HEK293 (cell line): ENCODE data around the gene ALOXE3.
A peak's percentile ranks its signal among the peaks of the same experiment; 100 is the strongest.

Experiments
- GLIS2 ChIP-seq: fragments of 450-650 bp; formaldehyde crosslinking; IDR thresholded peaks from 2 replicates; pipeline ENCODE4 v1.5.1; 2016; ENCODE audit warnings: missing biosample characterization, missing genetic modification characterization
- HOXA7 ChIP-seq: sonication (generic); formaldehyde crosslinking; IDR thresholded peaks from 2 replicates; pipeline ENCODE4 v1.8.1; 2022; ENCODE audit warnings: missing genetic modification reagents, borderline replicate concordance
- HOXC10 ChIP-seq: sonication (generic); formaldehyde crosslinking; IDR thresholded peaks from 2 replicates; pipeline ENCODE4 v1.8.1; 2023; ENCODE audit warnings: mild to moderate bottlenecking, missing genetic modification reagents
- IKZF3 ChIP-seq: fragments of 450-650 bp; IDR thresholded peaks from 2 replicates; pipeline ENCODE4 v1.5.0; 2018; ENCODE audit warnings: missing biosample characterization, mild to moderate bottlenecking, missing genetic modification characterization, moderate library complexity
- MYNN ChIP-seq: fragments of 450-650 bp; formaldehyde crosslinking; IDR thresholded peaks from 2 replicates; pipeline ENCODE4 v1.5.1; 2016; ENCODE audit warnings: missing biosample characterization, missing genetic modification characterization, borderline replicate concordance
- OSR2 ChIP-seq: fragments of 450-650 bp; formaldehyde crosslinking; IDR thresholded peaks from 2 replicates; pipeline ENCODE4 v1.5.1; 2016; ENCODE audit warnings: missing biosample characterization, missing genetic modification characterization
- PRDM1 ChIP-seq: fragments of 450-650 bp; formaldehyde crosslinking; IDR thresholded peaks from 2 replicates; pipeline ENCODE4; 2016; ENCODE audit warnings: missing biosample characterization, missing genetic modification characterization
- ZBTB11 ChIP-seq: fragments of 450-650 bp; formaldehyde crosslinking; conservative IDR thresholded peaks from 2 replicates; pipeline ENCODE4 v1.5.1; 2016; ENCODE audit warnings: low read depth, missing biosample characterization, missing genetic modification characterization
- ZBTB21 ChIP-seq: fragments of 450-650 bp; formaldehyde crosslinking; IDR thresholded peaks from 2 replicates; pipeline ENCODE4 v1.5.1; 2017; ENCODE audit warnings: missing biosample characterization, missing genetic modification characterization
- ZFP3 ChIP-seq: fragments of 450-650 bp; formaldehyde crosslinking; IDR thresholded peaks from 2 replicates; pipeline ENCODE4 v1.5.1; 2016; ENCODE audit warnings: low read depth, missing biosample characterization, missing genetic modification characterization
- ZNF112 ChIP-seq: fragments of 450-650 bp; formaldehyde crosslinking; IDR thresholded peaks from 2 replicates; pipeline ENCODE4 v1.5.0; 2017; ENCODE audit warnings: missing biosample characterization, missing genetic modification characterization
- ZNF169 ChIP-seq: fragments of 450-650 bp; formaldehyde crosslinking; IDR thresholded peaks from 2 replicates; pipeline ENCODE4 v1.5.1; 2016; ENCODE audit warnings: missing biosample characterization, missing genetic modification characterization
- ZNF274 ChIP-seq, 2 experiments: fragments of 200-500 bp in 1 of 2; fragments of 450-650 bp in 1 of 2; sonication (Bioruptor generic) in 1 of 2; formaldehyde crosslinking in 1 of 2; IDR thresholded peaks; 2 replicates each; pipeline versions ENCODE4 v1.5.1 to v1.6.1; 2014 to 2016; ENCODE audit warnings: borderline replicate concordance in 1 of 2, inconsistent platforms in 1 of 2, low read length in 1 of 2, missing biosample characterization in 1 of 2, missing genetic modification characterization in 1 of 2
- ZNF311 ChIP-seq: fragments of 450-650 bp; formaldehyde crosslinking; IDR thresholded peaks from 2 replicates; pipeline ENCODE4 v1.5.1; 2017; ENCODE audit warnings: missing biosample characterization, missing genetic modification characterization, borderline replicate concordance
- ZNF341 ChIP-seq: fragments of 450-650 bp; formaldehyde crosslinking; IDR thresholded peaks from 2 replicates; pipeline ENCODE4; 2016; ENCODE audit warnings: low read depth, missing biosample characterization, missing genetic modification characterization
- ZNF391 ChIP-seq: fragments of 450-650 bp; formaldehyde crosslinking; IDR thresholded peaks from 2 replicates; pipeline ENCODE4 v1.5.1; 2016; ENCODE audit warnings: low read depth, missing biosample characterization, missing genetic modification characterization, borderline replicate concordance
- ZNF398 ChIP-seq: fragments of 450-650 bp; formaldehyde crosslinking; IDR thresholded peaks from 2 replicates; pipeline ENCODE4 v1.5.1; 2017; ENCODE audit warnings: missing biosample characterization, missing genetic modification characterization
- ZNF514 ChIP-seq: fragments of 450-650 bp; formaldehyde crosslinking; IDR thresholded peaks from 2 replicates; pipeline ENCODE4 v1.5.1; 2016; ENCODE audit warnings: missing biosample characterization, missing genetic modification characterization
- ZNF529 ChIP-seq: fragments of 450-650 bp; formaldehyde crosslinking; IDR thresholded peaks from 2 replicates; pipeline ENCODE4 v1.5.1; 2017; ENCODE audit warnings: missing genetic modification characterization, missing biosample characterization; ENCODE audit not compliant: insufficient replicate concordance
- ZNF560 ChIP-seq: fragments of 450-650 bp; formaldehyde crosslinking; IDR thresholded peaks from 2 replicates; pipeline ENCODE4 v1.5.1; 2017; ENCODE audit warnings: missing biosample characterization, missing genetic modification characterization, borderline replicate concordance
- ZNF571 ChIP-seq: fragments of 450-650 bp; formaldehyde crosslinking; IDR thresholded peaks from 2 replicates; pipeline ENCODE4 v1.5.0; 2017; ENCODE audit warnings: missing biosample characterization, missing genetic modification characterization
- ZNF585B ChIP-seq: fragments of 450-650 bp; formaldehyde crosslinking; IDR thresholded peaks from 2 replicates; pipeline ENCODE4 v1.5.1; 2016; ENCODE audit warnings: missing biosample characterization, missing genetic modification characterization
- ZNF621 ChIP-seq: fragments of 450-650 bp; formaldehyde crosslinking; IDR thresholded peaks from 2 replicates; pipeline ENCODE4 v1.5.1; 2017; ENCODE audit warnings: missing biosample characterization, missing genetic modification characterization
- ZNF626 ChIP-seq: fragments of 450-650 bp; sonication (Bioruptor Pico); formaldehyde crosslinking; IDR thresholded peaks from 2 replicates; pipeline ENCODE4 v1.5.1; 2018; ENCODE audit warnings: missing biosample characterization, missing genetic modification characterization, inconsistent platforms
- ZNF747 ChIP-seq: fragments of 450-650 bp; formaldehyde crosslinking; IDR thresholded peaks from 2 replicates; pipeline ENCODE4 v1.5.1; 2016; ENCODE audit warnings: missing biosample characterization, missing genetic modification characterization
- ZSCAN5A ChIP-seq: fragments of 450-650 bp; formaldehyde crosslinking; IDR thresholded peaks from 2 replicates; pipeline ENCODE4 v1.5.1; 2016; ENCODE audit warnings: missing biosample characterization, missing genetic modification characterization
- TF ChIP-seq, protein P1 (sequence below): fragments of 450-650 bp; formaldehyde crosslinking; IDR thresholded peaks from 2 replicates; pipeline ENCODE4 v1.5.1; 2016; ENCODE audit warnings: missing biosample characterization, missing genetic modification characterization
- TF ChIP-seq, protein P2 (sequence below): fragments of 450-650 bp; formaldehyde crosslinking; IDR thresholded peaks from 2 replicates; pipeline ENCODE4 v1.5.1; 2016; ENCODE audit warnings: missing biosample characterization, missing genetic modification characterization

The ALOXE3 gene

GRCh38 chr17:8118769-8119580 is 661 bp upstream of the ALOXE3 start (continued):
- TF ChIP-seq ZBTB11 (no peak; the same call in none of the 2 replicates), ZNF529 (tag by site-specific recombination) (peak; percentile 4), MYNN (tag by site-specific recombination) (0 out of 2 replicates have a peak, but pooled peaks have one; percentile 26), ZNF571 (no peak), ZNF112 (no peak), HOXC10 (CRISPR knock-in tag) (no peak), ZBTB21 (0 out of 2 replicates have a peak, but pooled peaks have one; percentile 38), PRDM1 (tag by site-specific recombination) (no peak), ZNF621 (tag by site-specific recombination) (no peak), ZSCAN5A (tag by site-specific recombination) (no peak), GLIS2 (tag by site-specific recombination) (no peak), ZNF560 (tag by site-specific recombination) (no peak), ZNF398 (tag by site-specific recombination) (no peak), ZNF169 (tag by site-specific recombination) (no peak), ZNF341 (tag by site-specific recombination) (no peak), IKZF3 (peak; percentile 74; the same call in 1 of the 2 replicates), ZFP3 (tag by site-specific recombination) (no peak), HOXA7 (CRISPR knock-in tag) (no peak), ZNF747 (tag by site-specific recombination) (no peak), ZNF626 (tag by site-specific recombination) (no peak), ZNF514 (tag by site-specific recombination) (no peak), ZNF274 (IDR thresholded peaks at IDR 0.05; ENCODE audit: low read length) (no peak), ZNF274 (tag by site-specific recombination; IDR thresholded peaks at IDR 0.05; ENCODE audit: borderline replicate concordance) (no peak), OSR2 (tag by site-specific recombination) (peak; percentile 12), ZNF311 (tag by site-specific recombination) (no peak), ZNF585B (tag by site-specific recombination) (no peak), ZNF391 (tag by site-specific recombination) (peak; percentile 25; the same call in 1 of the 2 replicates)
- TF ChIP-seq, protein P1, sequence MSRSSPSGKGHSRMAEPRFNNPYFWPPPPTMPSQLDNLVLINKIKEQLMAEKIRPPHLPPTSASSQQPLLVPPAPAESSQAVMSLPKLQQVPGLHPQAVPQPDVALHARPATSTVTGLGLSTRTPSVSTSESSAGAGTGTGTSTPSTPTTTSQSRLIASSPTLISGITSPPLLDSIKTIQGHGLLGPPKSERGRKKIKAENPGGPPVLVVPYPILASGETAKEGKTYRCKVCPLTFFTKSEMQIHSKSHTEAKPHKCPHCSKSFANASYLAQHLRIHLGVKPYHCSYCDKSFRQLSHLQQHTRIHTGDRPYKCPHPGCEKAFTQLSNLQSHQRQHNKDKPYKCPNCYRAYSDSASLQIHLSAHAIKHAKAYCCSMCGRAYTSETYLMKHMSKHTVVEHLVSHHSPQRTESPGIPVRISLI (tag by site-specific recombination), result no peak
- TF ChIP-seq, protein P2, sequence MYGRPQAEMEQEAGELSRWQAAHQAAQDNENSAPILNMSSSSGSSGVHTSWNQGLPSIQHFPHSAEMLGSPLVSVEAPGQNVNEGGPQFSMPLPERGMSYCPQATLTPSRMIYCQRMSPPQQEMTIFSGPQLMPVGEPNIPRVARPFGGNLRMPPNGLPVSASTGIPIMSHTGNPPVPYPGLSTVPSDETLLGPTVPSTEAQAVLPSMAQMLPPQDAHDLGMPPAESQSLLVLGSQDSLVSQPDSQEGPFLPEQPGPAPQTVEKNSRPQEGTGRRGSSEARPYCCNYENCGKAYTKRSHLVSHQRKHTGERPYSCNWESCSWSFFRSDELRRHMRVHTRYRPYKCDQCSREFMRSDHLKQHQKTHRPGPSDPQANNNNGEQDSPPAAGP (tag by site-specific recombination), result no peak; the same call in 1 of the 2 replicates
